ENCODE results near the gene CDKAL1.

CDKAL1 gene

DNA sequence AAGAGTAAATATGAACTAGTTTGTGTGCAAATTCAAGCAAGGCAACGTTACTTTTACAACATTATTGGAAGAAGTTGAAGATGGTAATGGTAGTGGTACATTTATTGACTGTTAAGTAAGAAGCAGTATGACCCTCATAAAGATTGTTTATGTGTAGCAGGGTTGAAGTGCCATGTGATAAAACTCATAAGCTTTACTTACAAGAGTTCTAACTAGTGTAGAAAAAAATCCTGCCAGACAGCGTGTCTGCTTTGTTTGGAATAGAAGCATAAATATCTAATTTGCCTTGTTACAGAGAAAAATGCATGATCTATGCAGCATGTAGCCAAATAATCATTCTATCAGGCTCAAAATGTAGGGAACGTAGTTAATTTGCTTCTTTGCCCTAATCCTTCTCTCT is 608.5 kb downstream of the CDKAL1 start:
- H3K27ac ChIP-seq (ENCODE audit: low read length), result no peak overlapping the region
- no peak overlapping the region for H3K4me2 ChIP-seq (ENCODE audit: low read length)
- no peak overlapping the region for H3K4me3 ChIP-seq (ENCODE audit: low read length)
- no peak overlapping the region for H2AFZ ChIP-seq (ENCODE audit: low read depth, low read length)
- no peaks in the 10 kb centered on the region for H3K4me1 ChIP-seq (ENCODE audit: low read length)
- no peaks in the 10 kb centered on the region for H3K79me2 ChIP-seq (ENCODE audit: low read length)
- H4K20me1 ChIP-seq (ENCODE audit: insufficient read depth, low read length), result no peaks in the 10 kb centered on the region
- H3K36me3 ChIP-seq (replicated peaks; ENCODE audit: low read depth, low read length), result no peaks in the 10 kb centered on the region
- TF ChIP-seq CTCF (IDR thresholded peaks at IDR 0.05; ENCODE audit: low read depth, low read length) (no peak), EZH2phosphoT487 (IDR thresholded peaks at IDR 0.05; ENCODE audit: low read depth) (no peak)
- H3K27me3 ChIP-seq (ENCODE audit: low read depth, low read length), result no peaks in the 10 kb centered on the region
- H3K9me3 ChIP-seq (ENCODE audit: insufficient read depth, low read length), result no peaks in the 10 kb centered on the region
- no peak overlapping the region for H3K9ac ChIP-seq (ENCODE audit: low read length)

DNA sequence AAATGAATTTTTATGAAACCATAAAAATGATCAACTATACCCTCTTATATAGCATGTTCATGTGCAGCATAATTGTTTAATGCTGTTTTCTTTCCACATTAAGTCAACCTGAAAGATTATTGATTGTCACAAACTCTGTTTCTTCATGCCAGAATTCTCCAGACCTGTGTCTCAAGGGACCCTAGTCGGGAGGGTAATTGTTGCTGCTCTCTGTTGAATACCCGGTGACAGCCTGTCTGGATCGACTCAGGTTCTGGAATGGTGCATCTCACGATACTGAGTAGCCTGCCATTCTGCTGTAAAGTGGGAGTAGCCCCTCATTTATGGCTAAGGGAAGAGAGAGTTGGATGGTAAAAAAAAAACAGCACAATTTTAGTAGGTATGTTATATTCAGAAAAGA is 609.4 kb downstream of the CDKAL1 start:
- no peak for TF ChIP-seq CTCF (IDR thresholded peaks at IDR 0.05; ENCODE audit: low read depth, low read length)
- TF ChIP-seq EZH2phosphoT487 (IDR thresholded peaks at IDR 0.05; ENCODE audit: low read depth), result no peak

DNA sequence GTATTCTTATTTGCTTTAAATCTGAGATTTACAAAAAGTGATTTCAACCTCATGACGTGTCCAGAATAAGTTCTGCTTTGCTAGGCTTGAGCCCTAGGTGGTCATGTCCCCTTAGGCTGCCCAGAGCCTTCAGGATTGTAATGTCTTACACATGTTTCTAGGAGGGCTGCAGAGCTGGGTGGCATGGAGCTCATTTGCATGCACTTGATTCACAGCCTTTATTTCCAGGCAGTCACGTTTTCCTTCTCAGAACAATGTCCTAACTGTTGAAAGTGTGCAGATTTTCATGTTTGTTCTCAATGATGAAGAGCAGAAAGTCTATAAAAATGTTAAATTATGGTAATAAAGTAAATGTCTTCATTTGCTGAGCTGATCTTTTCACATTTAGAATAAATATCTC is 610.7 kb downstream of the CDKAL1 start:
- Histone ChIP-seq H3K9me3 (ENCODE audit: insufficient read depth, low read length) (no peaks in the 10 kb centered on the region), H2AFZ (ENCODE audit: low read depth, low read length) (no peak overlapping the region), H3K4me3 (ENCODE audit: low read length) (no peak overlapping the region), H3K4me1 (ENCODE audit: low read length) (no peaks in the 10 kb centered on the region), H3K4me2 (ENCODE audit: low read length) (no peak overlapping the region), H3K9ac (ENCODE audit: low read length) (no peak overlapping the region), H3K79me2 (ENCODE audit: low read length) (no peaks in the 10 kb centered on the region), H3K36me3 (replicated peaks; ENCODE audit: low read depth, low read length) (no peaks in the 10 kb centered on the region), H3K27me3 (ENCODE audit: low read depth, low read length) (no peaks in the 10 kb centered on the region), H3K27ac (ENCODE audit: low read length) (no peak overlapping the region), H4K20me1 (ENCODE audit: insufficient read depth, low read length) (no peaks in the 10 kb centered on the region)
- TF ChIP-seq EZH2phosphoT487 (IDR thresholded peaks at IDR 0.05; ENCODE audit: low read depth) (no peak), CTCF (IDR thresholded peaks at IDR 0.05; ENCODE audit: low read depth, low read length) (no peak)

More for the DNA sequence above, 609.4 kb downstream of the CDKAL1 start:
- no peak overlapping the region for H3K27ac ChIP-seq (ENCODE audit: low read length)
- H4K20me1 ChIP-seq (ENCODE audit: insufficient read depth, low read length), result no peaks in the 10 kb centered on the region
- H3K36me3 ChIP-seq (replicated peaks; ENCODE audit: low read depth, low read length), result no peaks in the 10 kb centered on the region
- H3K4me2 ChIP-seq (ENCODE audit: low read length), result no peak overlapping the region
- no peak overlapping the region for H3K4me3 ChIP-seq (ENCODE audit: low read length)
- H3K79me2 ChIP-seq (ENCODE audit: low read length), result no peaks in the 10 kb centered on the region
- H3K27me3 ChIP-seq (ENCODE audit: low read depth, low read length), result no peaks in the 10 kb centered on the region
- H3K9me3 ChIP-seq (ENCODE audit: insufficient read depth, low read length), result no peaks in the 10 kb centered on the region
- no peak overlapping the region for H3K9ac ChIP-seq (ENCODE audit: low read length)
- H2AFZ ChIP-seq (ENCODE audit: low read depth, low read length), result no peak overlapping the region
- no peaks in the 10 kb centered on the region for H3K4me1 ChIP-seq (ENCODE audit: low read length)

DNA sequence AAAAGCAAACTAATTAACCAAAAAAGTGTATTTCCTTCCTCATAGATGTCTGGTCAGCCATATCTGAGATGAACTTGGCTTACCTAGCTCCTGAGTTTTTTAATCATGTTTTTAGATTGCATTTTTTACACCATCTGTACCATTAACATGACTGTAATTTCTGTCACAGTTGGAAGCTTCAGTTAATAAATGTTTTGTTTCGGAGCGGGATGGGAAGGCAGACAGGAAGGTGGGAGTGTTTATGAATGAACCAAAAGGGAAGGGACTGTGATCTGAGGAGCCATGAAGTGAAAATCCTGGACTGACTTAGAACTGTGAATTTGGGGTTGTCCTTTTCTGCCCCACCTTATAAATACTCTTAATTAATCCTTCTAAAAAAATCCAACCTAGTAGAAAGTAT is 613.7 kb downstream of the CDKAL1 start:
- no peak for TF ChIP-seq CTCF (IDR thresholded peaks at IDR 0.05; ENCODE audit: low read depth, low read length)
- TF ChIP-seq EZH2phosphoT487 (IDR thresholded peaks at IDR 0.05; ENCODE audit: low read depth), result no peak
- Histone ChIP-seq H3K79me2 (ENCODE audit: low read length) (no peaks in the 10 kb centered on the region), H3K27ac (ENCODE audit: low read length) (no peak overlapping the region), H3K4me1 (ENCODE audit: low read length) (no peaks in the 10 kb centered on the region), H3K27me3 (ENCODE audit: low read depth, low read length) (no peaks in the 10 kb centered on the region), H2AFZ (ENCODE audit: low read depth, low read length) (no peak overlapping the region), H3K4me3 (ENCODE audit: low read length) (no peak overlapping the region), H3K36me3 (replicated peaks; ENCODE audit: low read depth, low read length) (no peaks in the 10 kb centered on the region), H3K9me3 (ENCODE audit: insufficient read depth, low read length) (no peaks in the 10 kb centered on the region), H3K9ac (ENCODE audit: low read length) (no peak overlapping the region), H4K20me1 (ENCODE audit: insufficient read depth, low read length) (no peaks in the 10 kb centered on the region), H3K4me2 (ENCODE audit: low read length) (no peak overlapping the region)
